Loucy (cell line): Measurements from ENCODE around the gene BABAM2.
"Not testable (repeated sequence)": the region's sequence is repeated elsewhere in the genome, so short reads cannot be mapped to it uniquely, and the experiment has no call there.

Experiments
- H2AFZ ChIP-seq: fragments of 200-600 bp; sonication (generic); 2 replicates; pipeline ENCODE4 v1.6.0; 2016; ENCODE audit warnings: antibody characterized with exemption, mild to moderate bottlenecking, low read length, moderate library complexity
- H3F3A ChIP-seq: fragments of 200-600 bp; 2 replicates; pipeline ENCODE4 v1.6.0; 2016; ENCODE audit warnings: antibody characterized with exemption, low read depth, mild to moderate bottlenecking
- H3K27me3 ChIP-seq: fragments of 200-600 bp; sonication (generic); 2 replicates; pipeline ENCODE4 v1.6.1; 2014; ENCODE audit warnings: low read length, mild to moderate bottlenecking; ENCODE audit not compliant: insufficient read depth, poor library complexity, severe bottlenecking
- H3K36me3 ChIP-seq: fragments of 200-600 bp; sonication (generic); 2 replicates; pipeline ENCODE4 v1.6.1; 2016; ENCODE audit warnings: low read length; ENCODE audit not compliant: insufficient read depth
- H3K4me1 ChIP-seq: fragments of 200-600 bp; sonication (generic); 2 replicates; pipeline ENCODE4 v1.5.1; 2014; ENCODE audit warnings: low read length, mild to moderate bottlenecking; ENCODE audit not compliant: insufficient read depth, poor library complexity, severe bottlenecking
- H3K4me2 ChIP-seq: fragments of 200-600 bp; sonication (generic); 2 replicates; pipeline ENCODE4 v1.6.0; 2014; ENCODE audit warnings: antibody characterized with exemption, low read length, low read depth, mild to moderate bottlenecking; ENCODE audit not compliant: poor library complexity, severe bottlenecking
- H3K4me3 ChIP-seq: fragments of 200-600 bp; sonication (generic); 2 replicates; pipeline ENCODE4 v1.5.1; 2014; ENCODE audit warnings: low read length, mild to moderate bottlenecking, mixed read lengths; ENCODE audit not compliant: poor library complexity, severe bottlenecking
- H3K79me2 ChIP-seq: fragments of 200-600 bp; sonication (generic); 2 replicates; pipeline ENCODE4 v1.6.1; 2014; ENCODE audit warnings: low read length; ENCODE audit not compliant: insufficient read depth
- H3K9ac ChIP-seq: fragments of 200-600 bp; sonication (generic); 2 replicates; pipeline ENCODE4 v1.6.0; 2014; ENCODE audit warnings: mild to moderate bottlenecking, low read depth, low read length, moderate library complexity; ENCODE audit not compliant: poor library complexity, severe bottlenecking
- H3K9me2 ChIP-seq: fragments of 200-600 bp; sonication (generic); replicated peaks from 2 replicates; pipeline ENCODE4 v1.6.1; 2016; ENCODE audit warnings: low read depth, low read length, mixed read lengths
- H3K9me3 ChIP-seq: fragments of 200-600 bp; sonication (generic); 2 replicates; pipeline ENCODE4 v1.6.1; 2014; ENCODE audit warnings: mild to moderate bottlenecking, antibody characterized with exemption, low read length, low read depth; ENCODE audit not compliant: insufficient read depth
- H4K20me1 ChIP-seq: fragments of 200-600 bp; sonication (generic); 2 replicates; pipeline ENCODE4 v1.6.0; 2014; ENCODE audit warnings: antibody characterized with exemption, low read length, mild to moderate bottlenecking; ENCODE audit not compliant: insufficient read depth, poor library complexity, severe bottlenecking
- EZH2phosphoT487 ChIP-seq: fragments of 200-600 bp; IDR thresholded peaks from 2 replicates; pipeline ENCODE4 v1.6.1; 2018; ENCODE audit warnings: antibody characterized with exemption, mild to moderate bottlenecking, moderate library complexity, borderline replicate concordance
- TF ChIP-seq, protein P1 (sequence below): fragments of 200-600 bp; sonication (generic); conservative IDR thresholded peaks from 2 replicates; pipeline ENCODE4 v1.5.1; 2014; ENCODE audit warnings: mild to moderate bottlenecking, antibody characterized with exemption, low read length

BABAM2 gene

DNA sequence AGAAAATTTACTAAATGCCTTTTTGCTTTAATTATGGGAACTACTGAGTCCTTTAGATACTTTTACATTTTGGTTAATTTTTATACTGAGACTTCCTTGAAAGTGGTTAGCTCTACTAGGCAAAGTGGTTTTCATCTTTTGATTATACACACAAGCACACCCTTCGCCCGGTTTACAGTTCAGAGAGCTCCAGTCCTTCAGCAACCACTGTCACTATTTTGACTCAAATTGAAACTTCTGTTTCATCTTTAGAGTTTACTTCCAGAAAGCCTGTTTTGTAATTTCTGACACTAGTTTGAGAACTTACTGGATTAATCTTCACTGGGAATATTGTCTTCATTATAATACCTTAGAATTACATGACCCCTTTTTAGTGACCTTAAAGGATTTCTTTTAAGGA, 361.8 kb downstream of the BABAM2 start:
- no peak overlapping the region for H3K4me3 ChIP-seq
- H3K4me2 ChIP-seq = no peak overlapping the region
- H3K36me3 ChIP-seq = no peaks in the 10 kb centered on the region
- no peaks in the 10 kb centered on the region for H3K9me3 ChIP-seq
- H3F3A ChIP-seq = no peaks in the 10 kb centered on the region
- no peak for TF ChIP-seq EZH2phosphoT487
- TF ChIP-seq, protein P1, sequence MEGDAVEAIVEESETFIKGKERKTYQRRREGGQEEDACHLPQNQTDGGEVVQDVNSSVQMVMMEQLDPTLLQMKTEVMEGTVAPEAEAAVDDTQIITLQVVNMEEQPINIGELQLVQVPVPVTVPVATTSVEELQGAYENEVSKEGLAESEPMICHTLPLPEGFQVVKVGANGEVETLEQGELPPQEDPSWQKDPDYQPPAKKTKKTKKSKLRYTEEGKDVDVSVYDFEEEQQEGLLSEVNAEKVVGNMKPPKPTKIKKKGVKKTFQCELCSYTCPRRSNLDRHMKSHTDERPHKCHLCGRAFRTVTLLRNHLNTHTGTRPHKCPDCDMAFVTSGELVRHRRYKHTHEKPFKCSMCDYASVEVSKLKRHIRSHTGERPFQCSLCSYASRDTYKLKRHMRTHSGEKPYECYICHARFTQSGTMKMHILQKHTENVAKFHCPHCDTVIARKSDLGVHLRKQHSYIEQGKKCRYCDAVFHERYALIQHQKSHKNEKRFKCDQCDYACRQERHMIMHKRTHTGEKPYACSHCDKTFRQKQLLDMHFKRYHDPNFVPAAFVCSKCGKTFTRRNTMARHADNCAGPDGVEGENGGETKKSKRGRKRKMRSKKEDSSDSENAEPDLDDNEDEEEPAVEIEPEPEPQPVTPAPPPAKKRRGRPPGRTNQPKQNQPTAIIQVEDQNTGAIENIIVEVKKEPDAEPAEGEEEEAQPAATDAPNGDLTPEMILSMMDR = no peak
- no peaks in the 10 kb centered on the region for H4K20me1 ChIP-seq
- H3K9ac ChIP-seq = no peak overlapping the region
- no peaks in the 10 kb centered on the region for H3K9me2 ChIP-seq
- H3K4me1 ChIP-seq = peaks cover 35% of the 10 kb centered on the region
- H2AFZ ChIP-seq = no peak overlapping the region
- H3K27me3 ChIP-seq = no peaks in the 10 kb centered on the region
- H3K79me2 ChIP-seq = no peaks in the 10 kb centered on the region

DNA sequence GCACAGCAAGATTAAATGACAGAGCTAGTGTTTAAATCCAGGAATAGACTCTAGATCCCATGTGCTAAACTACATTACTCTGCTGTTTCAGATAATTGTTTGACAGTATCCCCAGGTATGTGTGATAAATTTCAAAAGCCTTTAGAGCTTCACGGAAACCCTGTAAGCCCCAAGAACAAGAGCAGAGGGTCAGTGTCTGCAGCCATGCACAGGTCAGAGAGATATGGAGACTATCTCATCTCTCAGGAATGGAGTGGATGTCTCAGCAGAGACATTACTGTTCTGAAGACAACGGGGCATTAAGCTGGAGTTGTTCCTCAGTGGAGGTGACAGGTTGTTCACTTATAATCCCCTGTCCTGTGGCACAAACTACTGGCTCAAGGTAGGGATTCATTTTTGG, 363.0 kb downstream of the BABAM2 start:
- H3K27me3 ChIP-seq = no peaks in the 10 kb centered on the region
- no peaks in the 10 kb centered on the region for H3K9me2 ChIP-seq
- H3K4me2 ChIP-seq = no peak overlapping the region
- H3K36me3 ChIP-seq = no peaks in the 10 kb centered on the region
- no peak for TF ChIP-seq EZH2phosphoT487
- TF ChIP-seq, protein P1 = no peak
- 0 out of 2 replicates have a peak, but pooled peaks cover 2% of the 10 kb centered on the region for H3F3A ChIP-seq
- no peaks in the 10 kb centered on the region for H3K79me2 ChIP-seq
- peaks cover 23% of the 10 kb centered on the region for H3K4me1 ChIP-seq
- H3K9me3 ChIP-seq = no peaks in the 10 kb centered on the region
- H3K9ac ChIP-seq = no peak overlapping the region
- H3K4me3 ChIP-seq = no peak overlapping the region
- no peak overlapping the region for H2AFZ ChIP-seq
- no peaks in the 10 kb centered on the region for H4K20me1 ChIP-seq

DNA sequence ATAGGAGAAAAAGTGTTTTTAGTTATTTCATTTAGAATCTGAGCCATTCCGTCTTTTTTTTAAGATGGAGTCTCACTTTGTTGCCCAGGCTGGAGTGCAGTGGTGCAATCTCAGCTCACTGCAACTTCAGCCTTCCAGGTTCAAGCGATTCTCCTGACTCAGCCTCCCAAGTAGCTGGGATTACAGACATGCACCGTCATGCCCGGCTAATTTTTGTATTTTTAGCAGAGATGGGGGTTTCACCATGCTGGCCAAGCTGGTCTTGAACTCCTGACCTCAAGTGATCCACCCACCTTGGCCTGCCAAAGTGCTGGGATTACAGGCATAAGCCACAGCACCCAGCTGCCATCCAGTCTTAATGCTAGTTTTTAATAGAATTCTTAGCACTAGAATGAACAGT, 364.7 kb downstream of the BABAM2 start:
- not testable (repeated sequence) for H3K4me2 ChIP-seq, H3F3A ChIP-seq, H3K79me2 ChIP-seq

DNA sequence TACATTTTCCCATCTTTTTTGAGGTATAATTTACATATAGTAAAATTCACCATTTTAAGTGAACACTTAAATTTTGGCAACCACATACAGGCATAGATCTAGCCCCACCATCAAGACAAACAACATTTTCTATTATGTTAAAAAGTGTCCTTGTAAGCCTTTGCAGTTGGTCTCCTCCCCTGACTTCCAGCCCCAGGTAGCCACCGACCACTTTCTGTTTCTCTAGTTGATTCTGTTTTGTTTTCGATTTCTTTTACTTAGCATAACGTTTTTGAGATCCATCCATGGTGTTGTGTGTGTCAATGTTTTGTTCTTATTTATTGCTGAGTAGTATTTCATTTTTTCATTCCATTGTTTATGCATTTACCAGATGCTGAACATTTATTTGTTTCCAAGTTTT, 366.7 kb downstream of the BABAM2 start:
- no peaks in the 10 kb centered on the region for H3K36me3 ChIP-seq
- no peak for TF ChIP-seq EZH2phosphoT487
- TF ChIP-seq, protein P1 = no peak
- no peak overlapping the region for H3K9ac ChIP-seq
- H4K20me1 ChIP-seq = no peaks in the 10 kb centered on the region
- 0 out of 2 replicates have a peak, but pooled peaks cover 2% of the 10 kb centered on the region for H3F3A ChIP-seq
- H3K9me3 ChIP-seq = no peaks in the 10 kb centered on the region
- H3K79me2 ChIP-seq = no peaks in the 10 kb centered on the region
- H3K4me2 ChIP-seq = no peak overlapping the region
- H3K9me2 ChIP-seq = no peaks in the 10 kb centered on the region
- no peak overlapping the region for H3K4me3 ChIP-seq
- H3K4me1 ChIP-seq = peaks cover 16% of the 10 kb centered on the region
- no peak overlapping the region for H2AFZ ChIP-seq
- no peaks in the 10 kb centered on the region for H3K27me3 ChIP-seq

More for the DNA sequence above, 364.7 kb downstream of the BABAM2 start:
- peaks cover 19% of the 10 kb centered on the region for H3K4me1 ChIP-seq
- not testable (repeated sequence) for H3K9me3 ChIP-seq, H3K9ac ChIP-seq, H3K9me2 ChIP-seq, H3K27me3 ChIP-seq, H4K20me1 ChIP-seq, H3K4me3 ChIP-seq, H3K36me3 ChIP-seq, H2AFZ ChIP-seq

DNA sequence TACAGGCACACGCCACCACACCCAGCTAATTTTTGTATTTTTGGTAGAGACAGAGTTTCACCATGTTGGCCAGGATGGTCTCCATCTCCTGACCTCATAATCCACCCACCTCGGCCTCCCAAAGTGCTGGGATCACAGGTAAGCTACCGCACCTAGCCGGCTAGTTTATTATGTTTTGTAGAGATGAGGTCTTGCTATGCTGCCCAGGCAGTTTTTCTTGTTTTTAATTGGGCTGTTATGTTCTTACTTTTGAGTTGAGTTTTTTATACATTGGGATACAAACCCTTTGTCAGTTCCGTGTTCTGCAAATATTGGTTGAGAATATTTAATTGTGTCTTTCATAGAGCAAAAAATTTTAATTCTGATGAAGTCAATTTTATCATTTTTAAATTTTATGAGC, 368.7 kb downstream of the BABAM2 start:
- not testable (repeated sequence) for H3K4me1 ChIP-seq, H3K4me2 ChIP-seq, H3K27me3 ChIP-seq, H3F3A ChIP-seq, H3K36me3 ChIP-seq, H3K4me3 ChIP-seq, H2AFZ ChIP-seq, H3K79me2 ChIP-seq, H3K9ac ChIP-seq, H3K9me3 ChIP-seq, H4K20me1 ChIP-seq, H3K9me2 ChIP-seq
